Stimulated activated naive CD8-positive, alpha-beta T cell treated with anti-CD3 and anti-CD28 coated beads, Interleukin-15, amount 100 ng/mL, for 72 hours (primary cell): ENCODE measurements around the gene BLNK.
"Not testable (repeated sequence)": the region's sequence is repeated elsewhere in the genome, so short reads cannot be mapped to it uniquely, and the experiment has no call there.

Source experiments
- ATAC-seq: fragments of 150-1000 bp; cut with Tn5 transposase; 2 replicates; pipeline ENCODE4 v1.10.0; 2021; ENCODE audit warnings: mild to moderate bottlenecking, moderate library complexity
- DNase-seq, 2 donors: peaks; one replicate each; pipeline ENCODE4 v3.0.0; 2021 to 2022
- H3K27ac Mint-ChIP-seq, 2 donors: one replicate each; pipeline ENCODE4 v1.8.0; 2022; ENCODE audit warnings: mild to moderate bottlenecking in 2 of 2, mixed read lengths in 2 of 2, moderate library complexity in 2 of 2
- H3K27me3 Mint-ChIP-seq: one replicate; pipeline ENCODE4 v1.8.0; 2022; ENCODE audit warnings: mixed read lengths
- H3K4me1 Mint-ChIP-seq: one replicate; pipeline ENCODE4 v1.8.0; 2022; ENCODE audit warnings: mild to moderate bottlenecking, mixed read lengths
- H3K4me3 Mint-ChIP-seq, 2 donors: one replicate each; pipeline ENCODE4 v1.8.0; 2022; ENCODE audit warnings: mild to moderate bottlenecking in 2 of 2, mixed read lengths in 2 of 2, moderate library complexity in 1 of 2
- H3K9me3 Mint-ChIP-seq, 2 donors: one replicate each; pipeline ENCODE4 v1.8.0; 2022; ENCODE audit warnings: mixed read lengths in 2 of 2

BLNK gene

DNA sequence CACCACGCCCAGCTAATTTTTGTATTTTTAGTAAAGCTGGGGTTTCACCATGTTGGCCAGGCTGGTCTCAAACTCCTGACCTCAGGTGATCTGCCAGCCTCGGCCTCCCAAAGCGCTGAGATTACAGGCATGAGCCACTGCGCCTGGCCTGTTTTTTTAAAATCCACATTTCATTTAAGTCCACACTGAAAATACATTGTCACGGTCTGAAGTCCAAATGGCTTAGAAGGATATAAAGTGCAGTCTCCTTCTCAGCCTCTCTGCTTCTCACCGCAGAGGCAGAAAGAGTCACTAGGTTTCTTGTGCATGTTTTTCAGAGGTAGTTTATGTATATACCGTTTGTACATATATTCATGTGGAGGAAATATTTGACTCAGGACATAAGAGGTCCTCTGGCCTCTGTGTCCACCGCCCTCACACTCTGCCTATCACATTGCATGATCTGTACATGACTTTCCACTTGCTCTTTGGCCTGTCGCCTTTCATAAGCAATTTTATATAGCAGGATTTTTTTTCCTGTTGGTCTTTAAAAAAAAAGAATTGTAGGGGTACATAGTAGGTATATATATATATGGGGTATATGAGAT, 42.9 kb downstream of the BLNK start:
- H3K27me3 Mint-ChIP-seq: no peaks in the 10 kb centered on the region
- ATAC-seq (no peak), DNase-seq (no peak)
- H3K4me1 Mint-ChIP-seq: no peaks in the 10 kb centered on the region
- H3K27ac Mint-ChIP-seq: no peak overlapping the region
- H3K9me3 Mint-ChIP-seq: no peaks in the 10 kb centered on the region
- H3K4me3 Mint-ChIP-seq: no peak overlapping the region

- no peak overlapping the region for H3K27ac Mint-ChIP-seq
- no peaks in the 10 kb centered on the region for H3K27me3 Mint-ChIP-seq
- no peaks in the 10 kb centered on the region for H3K4me1 Mint-ChIP-seq
- H3K9me3 Mint-ChIP-seq: no peaks in the 10 kb centered on the region
- ATAC-seq: no peak
- no peak for DNase-seq
- H3K4me3 Mint-ChIP-seq: no peak overlapping the region
These were observed 44.2 kb downstream of the BLNK start for GRCh38 chr10:96227206-96227605.

- H3K27me3 Mint-ChIP-seq: no peaks in the 10 kb centered on the region
- DNase-seq (no peak), ATAC-seq (no peak)
- no peaks in the 10 kb centered on the region for H3K9me3 Mint-ChIP-seq
- H3K27ac Mint-ChIP-seq: no peak overlapping the region
- H3K4me1 Mint-ChIP-seq: no peaks in the 10 kb centered on the region
- H3K4me3 Mint-ChIP-seq: no peak overlapping the region
These were observed 46.2 kb downstream of the BLNK start for GRCh38 chr10:96225119-96225518.

DNA sequence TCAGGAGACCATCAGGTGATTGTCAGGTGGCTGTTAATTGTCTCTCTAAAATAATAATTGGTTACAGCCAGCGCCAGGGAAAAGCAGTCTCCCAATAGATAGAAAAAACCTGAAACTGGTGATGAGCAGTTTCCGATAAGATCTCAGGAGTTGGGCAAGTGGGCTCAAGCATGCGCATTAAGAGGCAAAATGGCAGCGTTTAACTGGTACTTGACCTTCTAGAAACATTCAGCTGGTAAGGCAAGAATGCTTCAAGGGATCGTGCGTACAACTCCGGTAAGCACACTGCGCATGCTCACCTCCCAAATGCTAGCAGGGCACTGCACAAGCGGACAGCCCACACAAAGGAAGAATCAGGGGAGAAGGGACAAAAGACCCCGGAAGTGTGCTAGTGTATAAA, 48.5 kb downstream of the BLNK start:
- Mint-ChIP-seq H3K4me1 (no peaks in the 10 kb centered on the region), H3K27ac (no peak overlapping the region), H3K4me3 (no peak overlapping the region), H3K9me3 (no peaks in the 10 kb centered on the region), H3K27me3 (peaks cover 6% of the 10 kb centered on the region)
- no peak for DNase-seq
- no peak for ATAC-seq

- DNase-seq (no peak), ATAC-seq (no peak)
- Mint-ChIP-seq H3K27ac (no peak overlapping the region), H3K27me3 (peaks cover 6% of the 10 kb centered on the region), H3K4me1 (no peaks in the 10 kb centered on the region), H3K9me3 (no peaks in the 10 kb centered on the region), H3K4me3 (no peak overlapping the region)
These were observed 48.9 kb downstream of the BLNK start for GRCh38 chr10:96222441-96222840.

DNA sequence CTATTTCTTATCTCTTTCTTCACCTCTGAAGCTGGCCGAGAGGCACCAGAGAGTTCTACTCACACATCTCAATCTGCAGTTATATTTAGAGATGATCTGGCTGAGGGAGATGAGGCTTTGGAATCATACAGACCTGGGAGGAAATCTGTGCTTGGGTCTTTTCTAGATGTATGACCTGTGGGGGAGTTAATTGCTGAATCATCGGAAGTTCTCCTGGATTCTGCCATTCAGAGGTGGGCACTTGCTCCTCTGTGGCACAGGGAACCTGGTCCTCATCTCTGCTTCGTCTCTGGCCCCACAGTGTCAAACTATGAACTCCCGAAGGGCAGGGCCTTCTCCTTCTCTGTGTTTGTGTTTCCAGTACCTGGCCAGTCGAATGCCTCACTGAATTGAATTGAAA, 52.5 kb downstream of the BLNK start:
- no peak for ATAC-seq
- Mint-ChIP-seq H3K9me3 (no peaks in the 10 kb centered on the region), H3K27ac (no peak overlapping the region), H3K4me1 (no peaks in the 10 kb centered on the region), H3K4me3 (no peak overlapping the region), H3K27me3 (peaks cover 17% of the 10 kb centered on the region)
- no peak for DNase-seq

- H3K4me1 Mint-ChIP-seq: no peaks in the 10 kb centered on the region
- H3K27ac Mint-ChIP-seq: no peak overlapping the region
- ATAC-seq (no peak), DNase-seq (no peak)
- peaks cover 19% of the 10 kb centered on the region for H3K27me3 Mint-ChIP-seq
- H3K9me3 Mint-ChIP-seq: no peaks in the 10 kb centered on the region
- H3K4me3 Mint-ChIP-seq: no peak overlapping the region
These were observed 53.7 kb downstream of the BLNK start for GRCh38 chr10:96217711-96218110.

GRCh38 chr10:96216775-96217174, 54.6 kb downstream of the BLNK start:
- Mint-ChIP-seq H3K4me1 (no peaks in the 10 kb centered on the region), H3K9me3 (no peaks in the 10 kb centered on the region), H3K27me3 (peaks cover 19% of the 10 kb centered on the region), H3K4me3 (no peak overlapping the region), H3K27ac (no peak overlapping the region)
- DNase-seq (no peak), ATAC-seq (no peak)

DNA sequence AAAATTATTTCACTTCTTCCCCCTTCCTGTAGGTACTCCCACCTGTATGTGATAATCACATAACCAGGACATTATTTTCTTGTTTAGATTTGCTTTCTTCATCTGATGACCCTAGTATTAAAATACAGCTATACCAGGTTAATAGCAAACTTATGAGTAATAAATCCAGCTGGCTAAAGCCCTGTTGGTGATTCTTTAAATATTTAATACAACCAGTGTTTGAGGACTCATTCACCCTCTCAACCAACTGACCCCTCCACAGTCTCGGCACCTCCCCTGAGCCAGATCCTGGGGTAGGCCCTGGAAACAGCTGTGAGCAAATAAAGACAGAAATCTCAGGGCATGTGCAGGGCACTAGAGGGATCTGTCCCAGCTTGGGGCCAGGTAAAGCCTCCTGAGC, 58.5 kb downstream of the BLNK start:
- Mint-ChIP-seq H3K27me3 (peaks cover 13% of the 10 kb centered on the region), H3K9me3 (no peaks in the 10 kb centered on the region), H3K27ac (no peak overlapping the region), H3K4me1 (no peaks in the 10 kb centered on the region), H3K4me3 (no peak overlapping the region)
- no peak for ATAC-seq
- DNase-seq: no peak

GRCh38 chr10:96211764-96212163, 59.6 kb downstream of the BLNK start:
- DNase-seq: no peak
- H3K27me3 Mint-ChIP-seq: peaks cover 13% of the 10 kb centered on the region
- ATAC-seq: no peak
- H3K4me3 Mint-ChIP-seq: no peak overlapping the region
- H3K4me1 Mint-ChIP-seq: no peaks in the 10 kb centered on the region
- no peaks in the 10 kb centered on the region for H3K9me3 Mint-ChIP-seq
- no peak overlapping the region for H3K27ac Mint-ChIP-seq

DNA sequence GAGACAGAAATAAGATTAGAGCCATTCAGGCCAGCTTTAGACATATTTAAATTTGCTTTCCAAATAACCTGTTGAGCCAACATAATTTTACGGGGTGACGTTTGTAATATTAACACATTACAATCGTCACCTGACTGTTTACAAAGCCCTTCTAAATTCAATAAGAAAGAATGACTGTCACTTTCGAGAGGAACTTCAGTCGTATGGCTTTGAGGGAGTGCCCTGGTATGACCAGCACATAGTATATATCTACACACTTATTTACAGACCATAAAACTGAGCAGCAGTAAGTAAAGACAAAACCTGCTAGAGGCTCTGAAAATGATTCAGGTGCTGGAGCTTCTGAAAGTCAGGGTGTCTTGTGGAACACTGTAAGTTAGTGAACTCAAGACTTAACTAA, 62.4 kb downstream of the BLNK start:
- no peak for ATAC-seq
- no peak overlapping the region for H3K27ac Mint-ChIP-seq
- no peaks in the 10 kb centered on the region for H3K4me1 Mint-ChIP-seq
- H3K27me3 Mint-ChIP-seq: peaks cover 3% of the 10 kb centered on the region
- H3K4me3 Mint-ChIP-seq: no peak overlapping the region
- H3K9me3 Mint-ChIP-seq: no peaks in the 10 kb centered on the region
- DNase-seq: no peak

DNA sequence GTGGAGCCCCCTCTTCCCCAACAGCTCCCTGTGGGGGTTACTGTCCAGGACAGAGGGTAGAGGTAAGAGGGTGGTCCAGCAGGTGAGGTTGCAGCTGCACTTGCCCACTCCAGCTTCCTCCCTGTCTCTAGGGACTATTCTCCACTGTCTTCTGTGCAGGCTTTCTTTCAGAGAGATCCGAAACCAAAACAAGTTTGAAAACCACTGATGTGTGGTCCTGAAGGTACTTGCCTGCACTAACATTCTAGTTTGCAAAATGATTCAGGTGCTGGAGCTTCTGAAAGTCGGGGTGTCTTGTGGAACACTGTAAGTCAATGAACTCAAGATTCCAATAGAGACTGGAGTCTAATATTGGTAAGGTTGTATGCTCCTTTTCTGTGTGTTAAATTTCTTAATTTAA, 63.1 kb downstream of the BLNK start:
- Mint-ChIP-seq H3K4me3 (no peak overlapping the region), H3K9me3 (no peaks in the 10 kb centered on the region), H3K4me1 (no peaks in the 10 kb centered on the region), H3K27ac (no peak overlapping the region), H3K27me3 (no peaks in the 10 kb centered on the region)
- no peak for DNase-seq
- ATAC-seq: no peak

DNA sequence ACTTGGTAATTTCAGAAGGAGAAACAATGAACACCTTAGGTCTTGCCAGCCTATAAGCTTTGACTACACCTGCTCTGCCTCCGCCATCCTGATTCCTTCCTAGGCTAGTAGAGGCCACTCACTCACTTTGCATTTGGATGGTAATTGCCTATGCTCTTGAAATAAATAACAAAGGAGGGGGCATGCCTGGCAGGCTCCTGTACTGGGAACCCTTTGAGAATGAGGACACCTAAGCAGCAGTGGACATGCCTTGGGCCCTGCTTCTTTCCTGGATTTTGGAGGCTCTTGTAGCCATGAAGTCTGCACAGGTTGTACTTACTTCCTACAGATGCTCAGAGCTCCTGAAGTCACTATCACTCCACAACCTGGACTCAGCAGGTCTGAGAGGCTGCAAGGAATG, 65.8 kb downstream of the BLNK start:
- no peaks in the 10 kb centered on the region for H3K27me3 Mint-ChIP-seq
- no peaks in the 10 kb centered on the region for H3K4me1 Mint-ChIP-seq
- H3K27ac Mint-ChIP-seq: no peak overlapping the region
- H3K9me3 Mint-ChIP-seq: no peaks in the 10 kb centered on the region
- H3K4me3 Mint-ChIP-seq: no peak overlapping the region
- DNase-seq (no peak), ATAC-seq (no peak)

DNA sequence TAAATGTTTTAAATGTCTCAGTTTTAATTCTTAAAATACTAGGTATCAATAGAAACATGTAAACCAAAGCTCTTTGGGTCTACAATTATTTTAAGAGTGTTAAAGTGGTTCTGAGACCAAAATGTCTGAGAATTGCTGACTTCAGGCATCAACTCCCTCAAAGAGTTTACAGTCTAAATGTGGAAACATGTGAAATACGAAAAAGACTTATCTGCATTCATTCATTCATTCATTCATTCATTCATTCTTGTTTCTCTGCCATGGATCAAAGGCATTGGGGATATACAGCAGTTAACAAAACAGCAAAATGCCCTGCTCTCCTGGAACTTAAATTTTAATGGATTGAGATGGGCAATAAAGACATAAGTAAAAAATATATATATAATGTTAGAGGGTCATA, 69.8 kb downstream of the BLNK start:
- no peaks in the 10 kb centered on the region for H3K9me3 Mint-ChIP-seq
- H3K4me3 Mint-ChIP-seq: no peak overlapping the region
- H3K27me3 Mint-ChIP-seq: no peaks in the 10 kb centered on the region
- ATAC-seq (no peak), DNase-seq (no peak)
- no peaks in the 10 kb centered on the region for H3K4me1 Mint-ChIP-seq
- no peak overlapping the region for H3K27ac Mint-ChIP-seq

- peaks cover 0 to 17% of the 10 kb centered on the region in 2 donors for H3K9me3 Mint-ChIP-seq
- not testable (repeated sequence) for ATAC-seq, H3K4me3 Mint-ChIP-seq, DNase-seq, H3K27ac Mint-ChIP-seq, H3K4me1 Mint-ChIP-seq
- peaks cover 11% of the 10 kb centered on the region for H3K27me3 Mint-ChIP-seq
These were observed 81.9 kb downstream of the BLNK start for GRCh38 chr10:96189505-96189904.

- Mint-ChIP-seq H3K27me3 (peaks cover 11% of the 10 kb centered on the region), H3K27ac (no peak overlapping the region), H3K4me1 (no peaks in the 10 kb centered on the region), H3K4me3 (no peak overlapping the region), H3K9me3 (peaks cover 3 to 21% of the 10 kb centered on the region in 2 donors)
- no peak for DNase-seq
- ATAC-seq: no peak
These were observed 82.5 kb downstream of the BLNK start for GRCh38 chr10:96188916-96189315.

DNA sequence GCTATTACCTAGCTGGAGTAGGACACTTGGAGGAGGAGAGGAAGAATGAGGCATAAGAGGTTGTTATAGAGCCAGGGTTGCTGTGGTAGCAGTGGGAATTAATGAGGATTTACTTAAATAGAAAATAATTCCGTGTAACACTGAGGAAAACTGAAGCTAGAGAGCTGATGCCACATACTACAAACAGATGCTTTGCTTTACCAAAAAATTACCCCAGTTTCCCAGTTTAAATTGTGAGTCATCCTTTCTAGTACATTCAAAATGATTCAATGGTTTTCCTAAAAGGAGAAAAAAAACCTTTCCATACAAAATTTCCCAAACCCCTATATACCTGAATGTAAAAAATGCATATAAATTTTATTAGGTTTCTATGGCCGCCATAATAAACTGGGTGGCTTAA, 82.9 kb downstream of the BLNK start:
- no peak for ATAC-seq
- Mint-ChIP-seq H3K9me3 (peaks cover 8 to 26% of the 10 kb centered on the region in 2 donors), H3K27ac (no peak overlapping the region), H3K4me3 (no peak overlapping the region), H3K27me3 (peaks cover 15% of the 10 kb centered on the region), H3K4me1 (no peaks in the 10 kb centered on the region)
- DNase-seq: no peak
